ENCODE data around the gene IFI27. TPM values are rescaled to one million over a fixed set of nuclear protein-coding genes. Genes with fewer than 3 reads are reported as not detected.

The IFI27 gene
- total RNA-seq, 1 donor from 2014 or later = 15.5 TPM

DNA sequence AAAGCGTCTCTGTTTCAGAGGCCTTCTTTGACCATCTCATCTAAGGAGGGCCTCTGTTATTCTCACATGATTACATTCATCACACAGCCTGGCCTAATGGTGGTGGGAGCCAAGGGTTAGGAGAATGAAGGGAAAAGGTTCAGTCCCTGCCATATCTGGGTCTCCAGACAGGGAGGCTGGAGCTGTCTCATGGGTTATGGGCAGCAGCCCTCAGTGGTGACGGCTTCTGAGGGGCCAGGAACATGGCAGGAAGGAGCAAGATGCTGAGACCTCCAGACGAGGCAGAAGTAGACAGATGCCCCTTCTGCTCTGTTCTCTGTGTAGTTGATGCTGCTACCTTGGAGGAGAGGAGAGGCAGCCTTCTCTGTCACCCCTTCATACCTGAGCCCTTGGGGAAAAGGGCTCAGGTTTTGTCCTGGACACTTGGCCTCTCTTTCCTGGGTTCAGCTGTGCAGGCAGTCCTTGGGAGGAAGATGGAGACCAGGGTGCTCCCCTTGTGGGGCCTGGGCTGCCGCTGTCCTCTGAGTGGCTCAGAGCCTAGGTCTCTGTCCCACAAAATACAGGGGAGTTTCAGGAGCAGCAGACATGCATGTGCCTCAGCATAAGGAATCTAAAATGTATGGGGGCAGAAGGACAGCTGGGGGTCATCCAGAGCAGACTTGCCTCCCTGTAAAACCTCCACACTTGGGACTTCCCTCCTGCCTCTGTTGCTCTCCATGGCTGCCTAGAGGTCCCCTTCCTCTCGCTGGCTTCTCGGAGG lies 15.3 kb downstream of the IFI27 start:
- H3K4me3 Mint-ChIP-seq = no peak overlapping the region
- peaks cover 15% of the 10 kb centered on the region for H3K27me3 Mint-ChIP-seq
- H3K36me3 Mint-ChIP-seq = no peaks in the 10 kb centered on the region
- TF ChIP-seq, protein P1, sequence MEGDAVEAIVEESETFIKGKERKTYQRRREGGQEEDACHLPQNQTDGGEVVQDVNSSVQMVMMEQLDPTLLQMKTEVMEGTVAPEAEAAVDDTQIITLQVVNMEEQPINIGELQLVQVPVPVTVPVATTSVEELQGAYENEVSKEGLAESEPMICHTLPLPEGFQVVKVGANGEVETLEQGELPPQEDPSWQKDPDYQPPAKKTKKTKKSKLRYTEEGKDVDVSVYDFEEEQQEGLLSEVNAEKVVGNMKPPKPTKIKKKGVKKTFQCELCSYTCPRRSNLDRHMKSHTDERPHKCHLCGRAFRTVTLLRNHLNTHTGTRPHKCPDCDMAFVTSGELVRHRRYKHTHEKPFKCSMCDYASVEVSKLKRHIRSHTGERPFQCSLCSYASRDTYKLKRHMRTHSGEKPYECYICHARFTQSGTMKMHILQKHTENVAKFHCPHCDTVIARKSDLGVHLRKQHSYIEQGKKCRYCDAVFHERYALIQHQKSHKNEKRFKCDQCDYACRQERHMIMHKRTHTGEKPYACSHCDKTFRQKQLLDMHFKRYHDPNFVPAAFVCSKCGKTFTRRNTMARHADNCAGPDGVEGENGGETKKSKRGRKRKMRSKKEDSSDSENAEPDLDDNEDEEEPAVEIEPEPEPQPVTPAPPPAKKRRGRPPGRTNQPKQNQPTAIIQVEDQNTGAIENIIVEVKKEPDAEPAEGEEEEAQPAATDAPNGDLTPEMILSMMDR (conservative IDR thresholded peaks at IDR 0.05) = no peak
- H3K9me3 Mint-ChIP-seq = no peaks in the 10 kb centered on the region
- H3K27ac Mint-ChIP-seq = no peak overlapping the region
- peak; percentile 25 for DNase-seq (ENCODE audit: extremely low spot score, unreplicated experiment)
- H3K4me1 Mint-ChIP-seq (ENCODE audit: unreplicated experiment) = peaks cover 16% of the 10 kb centered on the region

DNA sequence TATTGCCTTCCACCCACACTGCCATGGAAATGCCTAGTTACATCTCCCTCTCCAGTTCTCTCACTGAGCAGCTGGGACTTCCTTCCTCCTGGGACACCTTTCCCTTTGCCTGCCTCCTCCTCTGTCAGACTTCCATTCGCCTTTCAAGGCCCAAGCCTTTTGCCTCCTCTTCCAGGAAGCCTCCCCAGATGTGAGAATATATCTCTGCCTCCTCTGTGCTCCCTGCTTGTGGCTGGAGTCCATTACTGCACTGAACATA lies 15.8 kb downstream of the IFI27 start:
- Mint-ChIP-seq H3K27me3 (peaks cover 15% of the 10 kb centered on the region), H3K9me3 (no peaks in the 10 kb centered on the region), H3K27ac (no peak overlapping the region), H3K4me3 (no peak overlapping the region), H3K36me3 (no peaks in the 10 kb centered on the region), H3K4me1 (ENCODE audit: unreplicated experiment) (peaks cover 16% of the 10 kb centered on the region)
- DNase-seq (ENCODE audit: extremely low spot score, unreplicated experiment) = no peak
- TF ChIP-seq, protein P1 (conservative IDR thresholded peaks at IDR 0.05) = no peak

DNA sequence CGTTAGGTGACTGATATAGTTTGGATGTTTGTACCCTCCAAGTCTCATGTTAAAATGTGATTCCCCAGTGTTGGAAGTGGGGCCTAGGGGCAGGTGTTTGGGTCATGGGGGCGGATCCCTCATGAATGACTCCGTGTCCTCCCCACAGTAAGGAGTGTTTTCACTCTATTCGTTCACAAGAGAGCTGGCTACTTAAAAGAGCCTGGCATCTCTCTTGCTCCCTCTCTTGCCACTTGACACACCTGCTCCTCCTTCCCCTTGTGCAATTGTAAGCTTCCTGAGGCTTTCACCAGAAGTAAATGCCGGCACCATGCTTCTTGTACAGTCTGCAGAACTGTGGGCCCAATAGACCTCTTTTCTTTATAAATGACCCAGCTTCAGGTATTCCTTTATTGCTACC lies 16.3 kb downstream of the IFI27 start:
- TF ChIP-seq, protein P1 (conservative IDR thresholded peaks at IDR 0.05) = no peak
- Mint-ChIP-seq H3K36me3 (no peaks in the 10 kb centered on the region), H3K4me1 (ENCODE audit: unreplicated experiment) (peaks cover 16% of the 10 kb centered on the region), H3K27me3 (peaks cover 12% of the 10 kb centered on the region), H3K9me3 (no peaks in the 10 kb centered on the region), H3K27ac (peak overlapping the region; percentile 12), H3K4me3 (no peak overlapping the region)
- no peak for DNase-seq (ENCODE audit: extremely low spot score, unreplicated experiment)

DNA sequence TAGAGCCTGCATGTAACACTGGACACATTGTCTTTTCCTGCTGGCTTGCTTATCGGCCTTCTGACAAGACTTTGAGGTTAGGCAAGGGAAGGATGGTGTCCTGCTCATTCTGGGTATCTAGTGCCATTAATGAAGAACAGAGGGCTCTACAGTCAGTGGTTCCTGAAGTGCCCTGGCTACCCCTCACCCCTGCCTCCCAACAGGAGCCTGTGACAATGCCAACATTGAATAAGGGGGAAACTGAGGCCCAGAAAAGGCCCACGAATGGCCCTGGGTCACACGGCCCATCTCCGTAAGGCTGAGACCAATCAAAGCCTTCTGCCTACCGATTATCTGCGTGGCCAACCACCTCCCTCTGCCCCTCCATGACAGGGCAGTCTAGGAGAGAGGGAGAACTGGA lies 16.8 kb downstream of the IFI27 start:
- H3K36me3 Mint-ChIP-seq = no peaks in the 10 kb centered on the region
- peaks cover 7% of the 10 kb centered on the region for H3K27me3 Mint-ChIP-seq
- peaks cover 16% of the 10 kb centered on the region for H3K4me1 Mint-ChIP-seq (ENCODE audit: unreplicated experiment)
- TF ChIP-seq, protein P1 (conservative IDR thresholded peaks at IDR 0.05) = no peak
- no peak overlapping the region for H3K4me3 Mint-ChIP-seq
- H3K9me3 Mint-ChIP-seq = no peaks in the 10 kb centered on the region
- DNase-seq (ENCODE audit: extremely low spot score, unreplicated experiment) = peak; percentile 36
- no peak overlapping the region for H3K27ac Mint-ChIP-seq

DNA sequence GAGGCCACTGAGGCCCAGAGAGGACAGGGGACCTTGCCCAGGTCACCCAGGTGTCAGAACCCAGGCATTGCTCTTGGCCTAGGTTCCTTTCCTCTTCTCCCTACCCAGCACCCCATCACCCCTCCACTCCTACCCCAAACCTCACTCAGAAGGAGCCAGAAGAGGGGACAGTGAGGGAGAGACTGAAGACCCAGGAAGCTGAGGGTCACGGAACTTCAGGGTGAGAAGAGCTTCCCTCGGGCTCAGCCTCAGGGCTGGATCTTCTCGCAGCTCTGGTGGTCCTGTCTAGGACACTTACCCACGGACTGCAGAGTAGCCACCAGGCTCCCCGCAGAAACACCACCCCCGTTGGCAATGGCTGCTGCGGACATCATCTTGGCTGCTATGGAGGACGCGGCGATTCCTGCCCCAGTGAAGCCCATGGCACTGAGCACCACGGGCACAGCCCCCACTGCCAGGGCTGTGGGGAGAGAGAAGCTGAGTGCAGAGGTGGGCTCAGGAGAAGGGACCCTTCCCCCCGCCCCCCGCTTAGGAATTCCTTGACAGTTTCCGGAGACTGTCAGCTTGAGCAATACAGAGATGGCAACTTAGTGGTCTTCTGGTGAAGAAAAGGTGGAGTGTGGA lies 17.8 kb downstream of the IFI27 start:
- peak overlapping the region; percentile 88 for H3K4me3 Mint-ChIP-seq
- peaks cover 5% of the 10 kb centered on the region for H3K27me3 Mint-ChIP-seq
- no peaks in the 10 kb centered on the region for H3K9me3 Mint-ChIP-seq
- peaks cover 16% of the 10 kb centered on the region for H3K4me1 Mint-ChIP-seq (ENCODE audit: unreplicated experiment)
- H3K36me3 Mint-ChIP-seq = no peaks in the 10 kb centered on the region
- TF ChIP-seq, protein P1 (conservative IDR thresholded peaks at IDR 0.05) = no peak
- H3K27ac Mint-ChIP-seq = no peak overlapping the region
- DNase-seq (ENCODE audit: extremely low spot score, unreplicated experiment) = no peak

All from type B pancreatic cell (in vitro differentiated cells).